ENCODE measurements around the gene CST9.

The CST9 gene, protein sequence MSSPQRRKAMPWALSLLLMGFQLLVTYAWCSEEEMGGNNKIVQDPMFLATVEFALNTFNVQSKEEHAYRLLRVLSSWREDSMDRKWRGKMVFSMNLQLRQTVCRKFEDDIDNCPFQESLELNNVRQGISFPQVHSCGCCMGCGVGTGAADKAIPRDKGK

DNA sequence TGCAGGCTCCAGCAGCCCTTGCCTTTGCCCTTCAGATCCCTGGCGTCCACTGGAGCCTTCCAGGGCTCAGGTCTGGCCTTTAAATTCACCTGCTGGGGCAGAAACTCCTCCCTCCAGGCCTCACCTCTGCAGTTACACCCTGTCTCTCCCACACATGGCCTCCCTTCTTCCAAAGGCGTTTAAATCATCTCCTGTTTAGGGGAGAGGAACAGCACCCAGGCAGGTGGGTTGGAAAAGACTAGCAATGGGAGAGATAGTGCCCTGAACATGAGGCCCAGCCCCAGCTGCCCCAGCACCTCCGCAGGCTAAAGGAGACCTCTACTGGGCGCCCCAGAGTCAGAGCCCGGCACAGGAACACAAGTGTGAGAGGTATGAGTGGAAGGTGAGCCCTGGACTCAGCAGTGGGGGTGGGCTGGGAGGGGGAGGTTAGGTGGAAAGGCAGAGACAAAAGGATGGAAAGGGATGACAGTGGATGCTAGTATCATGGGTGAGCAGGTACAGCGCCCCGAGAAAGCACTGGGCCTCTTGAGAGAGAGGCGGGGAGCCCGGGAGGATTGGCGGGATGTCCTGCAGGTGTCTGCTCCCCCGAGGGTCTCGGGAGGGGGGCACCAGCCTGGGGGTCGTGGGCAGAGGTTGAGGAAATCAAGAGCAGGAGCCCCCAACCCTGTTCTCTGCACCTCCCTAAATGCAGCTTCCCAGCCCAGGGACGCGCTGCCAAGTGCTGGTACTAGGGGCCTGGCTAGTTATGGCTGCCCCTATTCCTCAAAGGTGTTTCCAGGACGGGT is at the start of gene CST9:
Gene CST9 (minus strand): TSS at position 51 of the 785 bp plus-strand sequence. CDS start 53 bp downstream, outside the sequence.
- DNase-seq (ENCODE audit: low read depth in 2 of 2) = no peak

DNA sequence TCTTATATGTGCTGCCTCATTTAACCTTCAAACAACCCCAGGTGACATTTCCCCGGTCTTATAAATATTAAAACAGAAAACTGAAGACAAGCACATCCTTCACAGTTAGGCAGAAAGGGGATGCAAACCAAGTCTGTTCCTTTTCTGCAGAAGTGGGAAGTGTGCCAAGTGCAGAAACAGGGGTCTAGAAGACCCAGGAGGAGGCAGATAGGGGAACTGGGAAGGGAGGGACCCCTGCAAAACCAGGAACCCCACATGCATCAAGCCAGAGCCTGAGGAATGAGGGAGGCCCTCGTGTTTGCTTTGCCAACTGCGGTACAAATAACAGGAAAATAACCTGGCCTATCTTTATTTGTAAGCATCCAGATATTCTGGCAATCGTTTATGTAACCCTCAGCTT is 49.0 kb upstream of the CST9 start:
- DNase-seq (ENCODE audit: low read depth in 2 of 2) = no peak

DNA sequence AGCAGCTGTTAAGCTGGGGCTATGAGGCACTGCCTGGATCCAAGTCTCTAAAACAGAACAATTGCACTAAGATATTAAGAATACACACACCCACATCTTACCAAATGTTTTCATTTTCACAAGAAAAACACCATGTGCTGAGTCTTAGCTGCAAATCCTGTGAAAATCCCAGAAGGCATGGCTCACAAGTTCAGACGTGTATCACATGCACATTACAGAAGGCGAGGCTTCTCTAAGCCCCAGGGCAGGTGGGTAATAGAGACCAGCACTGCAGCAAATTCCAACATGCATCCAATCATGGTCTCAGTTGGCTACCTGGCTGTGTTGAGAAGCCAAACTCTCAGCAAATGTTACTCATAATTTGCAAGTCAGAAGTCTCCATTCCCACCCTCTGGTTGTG is 48.3 kb upstream of the CST9 start:
- DNase-seq (ENCODE audit: low read depth in 2 of 2) = no peak

DNA sequence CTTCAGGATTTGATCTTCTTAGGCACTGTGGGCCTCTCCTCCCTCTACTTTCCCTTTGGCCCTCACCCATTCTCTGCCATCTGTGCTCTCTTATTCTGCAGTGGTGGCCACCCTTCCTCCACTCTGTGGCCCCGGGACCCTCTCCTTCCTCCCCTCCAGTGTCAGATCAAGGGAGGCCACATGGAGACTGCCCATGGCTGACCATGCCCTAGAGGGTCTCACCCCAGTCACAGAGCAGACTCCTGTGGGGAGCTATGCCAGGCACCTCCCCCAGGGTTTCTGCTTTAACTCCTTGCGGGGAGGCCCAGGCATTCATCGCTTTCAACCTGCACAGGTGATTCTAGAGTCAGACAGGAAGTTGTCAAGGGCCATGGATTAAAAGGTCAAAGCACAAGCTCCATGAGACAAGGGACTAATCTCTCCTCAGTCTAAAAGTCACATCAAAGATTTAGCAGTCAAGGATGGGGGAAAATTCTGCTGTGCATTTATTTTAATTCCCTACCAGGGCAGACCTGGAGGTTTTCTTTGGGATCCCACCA is 47.8 kb upstream of the CST9 start:
- no peak for DNase-seq (ENCODE audit: low read depth in 2 of 2)

DNA sequence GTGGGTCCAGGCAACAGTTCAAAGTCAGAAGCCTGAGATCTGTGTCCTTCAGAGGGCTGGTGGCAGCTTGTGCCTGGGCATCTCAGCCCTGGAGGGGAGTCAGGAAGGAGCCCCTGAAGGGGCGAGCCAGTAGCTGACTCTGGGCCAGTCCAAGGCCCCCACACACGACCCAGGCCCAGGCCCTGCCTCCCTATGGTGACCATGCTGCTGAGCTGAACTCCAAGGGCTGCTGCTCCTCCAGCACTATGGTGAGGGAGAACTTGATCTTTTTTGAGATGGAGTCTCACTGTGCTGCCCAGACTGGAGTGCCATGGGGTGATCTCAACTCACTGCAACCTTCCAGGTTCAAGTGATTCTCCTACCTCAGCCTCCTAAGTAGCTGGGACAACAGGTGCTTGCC is 47.2 kb upstream of the CST9 start:
- DNase-seq (ENCODE audit: low read depth in 2 of 2) = no peak

DNA sequence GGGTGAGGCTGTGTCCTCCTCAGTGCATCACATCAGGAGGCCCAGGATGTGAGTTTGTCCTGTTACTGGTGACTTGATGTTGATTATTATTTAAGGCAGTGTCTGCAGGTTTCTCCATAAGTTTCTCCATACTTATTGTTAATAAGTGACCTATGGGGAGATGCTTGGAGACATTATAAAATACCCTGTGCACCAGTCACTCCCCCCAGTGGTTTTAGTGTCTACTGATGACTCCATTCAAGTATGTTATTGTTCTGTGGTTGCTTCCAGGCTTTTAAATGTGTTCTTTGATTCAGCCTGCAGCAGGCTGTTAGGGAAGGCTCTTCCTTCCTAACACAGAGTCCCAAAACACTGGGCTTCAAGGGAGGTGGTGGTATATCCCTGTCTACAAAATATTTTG is 46.7 kb upstream of the CST9 start:
- no peak for DNase-seq (ENCODE audit: low read depth in 2 of 2)

DNA sequence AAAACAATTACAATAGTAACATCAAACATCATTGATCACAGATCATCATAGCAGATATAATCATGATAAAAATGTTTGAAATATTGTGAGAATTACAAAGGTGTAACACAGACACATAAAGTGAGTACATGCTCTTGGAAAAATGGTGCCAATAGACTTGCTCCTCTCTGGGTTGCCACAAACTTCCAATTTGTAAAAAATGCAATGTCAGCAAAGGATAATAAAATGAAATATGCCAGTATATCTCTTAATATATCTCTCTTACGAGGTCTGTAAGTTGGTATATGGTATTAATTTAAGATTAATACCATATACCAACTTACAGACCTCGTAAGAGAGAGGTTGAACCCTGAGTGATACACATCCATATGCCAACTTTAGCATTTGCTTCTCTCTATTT is 45.4 kb upstream of the CST9 start:
- DNase-seq (ENCODE audit: low read depth in 2 of 2) = no peak

DNA sequence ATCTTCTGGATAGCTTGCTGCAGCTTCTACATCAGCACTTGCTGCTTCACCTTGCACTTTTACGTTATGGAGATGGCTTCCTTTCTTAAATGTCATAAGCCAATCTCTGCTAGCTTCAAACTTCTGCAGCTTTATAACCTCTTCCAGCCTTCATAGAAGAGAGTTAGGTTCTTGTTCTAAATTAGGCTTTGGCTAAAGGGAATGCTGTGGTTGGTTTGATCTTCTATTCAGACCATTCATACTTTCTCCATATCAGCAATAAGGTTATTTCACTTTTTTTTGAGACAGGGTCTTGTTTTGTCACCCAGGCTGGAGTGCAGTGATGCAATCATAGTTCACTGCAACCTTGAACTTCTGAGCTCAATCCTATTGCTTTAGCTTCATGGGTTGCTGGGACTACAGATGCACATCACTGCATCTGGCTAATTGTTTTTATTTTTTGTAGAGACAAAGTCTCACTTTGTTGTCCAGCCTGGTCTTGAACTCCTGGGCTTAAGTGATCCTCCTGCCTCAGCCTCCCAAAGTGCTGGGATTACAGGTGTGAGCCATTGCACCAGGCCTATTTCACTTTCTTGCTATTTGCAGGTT is 44.2 kb upstream of the CST9 start:
- DNase-seq (ENCODE audit: low read depth in 2 of 2) = no peak

DNA sequence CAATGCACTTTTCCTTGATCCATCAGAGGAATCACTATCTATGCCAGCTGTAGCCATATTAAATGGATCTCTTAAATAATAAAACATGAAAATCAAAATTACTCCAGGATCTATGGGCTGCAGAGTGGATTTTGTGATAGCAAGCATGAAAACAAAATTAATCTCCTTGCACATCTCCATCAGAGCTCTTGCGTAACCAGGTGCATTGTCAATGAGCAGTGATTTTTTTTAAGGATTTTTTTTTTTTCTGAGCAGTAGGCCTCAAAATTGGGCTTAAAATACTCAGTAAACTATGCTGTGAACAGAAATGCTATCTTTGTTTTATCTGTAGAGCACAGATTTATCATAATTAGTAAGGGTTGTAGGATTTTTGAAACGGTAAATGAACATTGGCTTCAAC is 43.5 kb upstream of the CST9 start:
- no peak for DNase-seq (ENCODE audit: low read depth in 2 of 2)

DNA sequence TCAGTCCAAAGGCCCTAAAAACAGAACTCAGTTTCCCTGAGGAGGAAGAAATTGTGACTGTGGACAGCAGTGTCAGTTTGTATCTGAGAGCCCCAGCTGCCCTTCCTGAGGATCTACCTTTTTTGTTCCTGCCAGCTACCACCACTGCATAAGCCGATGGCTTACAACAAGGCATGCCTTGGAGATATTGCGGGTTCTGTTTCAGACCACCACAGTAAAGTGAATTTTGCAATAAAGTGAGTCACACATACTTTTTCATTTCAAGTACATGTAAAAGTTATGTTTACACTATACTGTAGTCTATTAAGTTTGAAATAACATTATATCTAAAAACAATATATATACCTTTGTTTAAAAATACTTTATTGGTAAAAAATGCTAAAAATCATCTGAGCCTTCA is 41.6 kb upstream of the CST9 start:
- no peak for DNase-seq (ENCODE audit: low read depth in 2 of 2)

DNA sequence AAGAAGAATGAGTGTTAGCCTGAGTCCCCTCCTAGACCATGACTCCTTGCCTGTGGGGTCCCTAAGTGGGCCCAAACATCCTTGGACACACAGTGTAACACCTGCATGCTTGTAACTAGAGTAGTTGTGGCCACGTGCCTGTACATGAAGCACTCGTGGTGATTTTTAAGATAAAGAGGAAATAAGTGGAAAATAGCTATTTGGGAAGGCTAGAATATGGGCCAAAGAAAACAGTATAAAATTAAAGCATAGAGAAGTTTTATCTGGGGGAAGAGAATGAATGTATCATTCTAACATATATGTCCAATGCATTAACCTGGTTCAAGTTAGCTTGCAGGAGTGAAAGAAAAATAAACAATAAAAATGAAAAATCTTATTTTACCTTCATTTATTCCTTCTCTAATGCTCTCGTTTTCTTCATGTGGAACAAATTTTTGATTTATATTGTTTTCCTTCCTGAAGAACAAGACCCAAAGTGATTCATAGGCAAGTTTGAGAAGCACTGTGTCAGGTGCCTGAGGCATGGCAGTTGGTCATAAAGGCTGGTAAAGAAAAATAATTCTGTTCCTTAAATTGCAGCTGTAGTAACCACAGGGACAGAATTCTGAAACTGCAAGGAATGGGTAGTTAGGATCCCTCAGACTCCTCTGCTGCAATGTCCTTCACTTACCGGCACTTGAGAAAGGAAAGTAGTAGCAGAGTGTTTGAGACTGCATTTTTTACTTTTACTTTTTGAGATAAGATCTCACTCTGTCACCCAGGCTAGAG is 40.6 kb upstream of the CST9 start:
- no peak for DNase-seq (ENCODE audit: low read depth in 2 of 2)

DNA sequence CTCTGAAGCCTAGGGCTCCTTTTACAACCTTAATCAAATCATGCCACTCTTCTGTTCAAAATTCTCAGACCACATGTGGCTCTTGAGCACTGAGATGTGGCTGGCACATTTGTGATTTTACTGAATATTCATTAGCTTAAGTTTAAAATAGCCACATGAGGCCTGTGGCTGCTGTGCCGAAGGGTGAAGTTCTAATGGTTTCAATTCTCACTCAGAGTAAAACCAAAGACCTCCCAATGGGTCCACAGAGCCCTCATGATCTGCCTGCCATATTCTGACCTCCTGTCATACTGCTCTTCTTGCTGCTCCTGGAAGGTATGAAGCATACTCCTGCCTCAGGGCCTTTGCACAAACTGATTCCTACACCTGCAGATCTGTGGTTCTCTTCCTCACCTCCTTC is 39.9 kb upstream of the CST9 start:
- no peak for DNase-seq (ENCODE audit: low read depth in 2 of 2)

DNA sequence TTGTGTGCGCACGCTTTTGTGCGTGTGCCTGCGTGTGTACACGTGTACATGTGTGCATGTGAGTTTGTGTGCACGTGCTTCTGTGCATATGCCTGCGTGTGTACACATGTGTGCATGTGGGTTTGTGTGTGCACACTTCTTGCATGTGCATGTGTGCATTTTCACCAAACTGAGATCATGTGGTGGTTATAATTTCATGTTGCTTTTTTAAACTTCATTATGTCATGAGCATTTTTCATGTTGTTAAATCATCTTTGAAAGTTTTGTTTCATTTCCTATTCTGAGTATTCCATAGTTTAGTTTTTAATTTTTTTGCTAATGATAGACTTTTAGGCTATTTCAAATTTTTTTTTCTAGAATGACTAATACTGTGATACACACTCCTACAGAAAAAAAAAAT is 38.4 kb upstream of the CST9 start:
- DNase-seq (ENCODE audit: low read depth in 2 of 2) = no peak

DNA sequence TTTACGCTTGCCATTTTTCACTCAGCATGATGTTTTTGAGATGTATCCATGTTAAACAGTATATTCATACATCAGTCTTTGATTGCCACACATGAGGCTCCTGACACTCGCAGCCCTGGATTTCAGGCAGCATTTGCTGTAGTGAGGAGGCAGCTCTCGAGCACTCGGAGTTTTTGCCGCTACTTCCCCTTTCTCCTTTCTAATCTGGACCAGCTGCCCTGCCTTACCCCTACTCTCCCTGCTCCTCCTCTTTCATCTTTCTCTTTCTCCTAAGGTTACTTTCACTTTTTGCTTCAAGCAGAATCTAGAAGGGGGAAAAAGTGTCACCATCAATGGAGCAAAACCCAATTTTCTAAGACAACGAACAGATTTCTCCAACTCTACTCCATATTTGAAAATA is 37.9 kb upstream of the CST9 start:
- no peak for DNase-seq (ENCODE audit: low read depth in 2 of 2)

DNA sequence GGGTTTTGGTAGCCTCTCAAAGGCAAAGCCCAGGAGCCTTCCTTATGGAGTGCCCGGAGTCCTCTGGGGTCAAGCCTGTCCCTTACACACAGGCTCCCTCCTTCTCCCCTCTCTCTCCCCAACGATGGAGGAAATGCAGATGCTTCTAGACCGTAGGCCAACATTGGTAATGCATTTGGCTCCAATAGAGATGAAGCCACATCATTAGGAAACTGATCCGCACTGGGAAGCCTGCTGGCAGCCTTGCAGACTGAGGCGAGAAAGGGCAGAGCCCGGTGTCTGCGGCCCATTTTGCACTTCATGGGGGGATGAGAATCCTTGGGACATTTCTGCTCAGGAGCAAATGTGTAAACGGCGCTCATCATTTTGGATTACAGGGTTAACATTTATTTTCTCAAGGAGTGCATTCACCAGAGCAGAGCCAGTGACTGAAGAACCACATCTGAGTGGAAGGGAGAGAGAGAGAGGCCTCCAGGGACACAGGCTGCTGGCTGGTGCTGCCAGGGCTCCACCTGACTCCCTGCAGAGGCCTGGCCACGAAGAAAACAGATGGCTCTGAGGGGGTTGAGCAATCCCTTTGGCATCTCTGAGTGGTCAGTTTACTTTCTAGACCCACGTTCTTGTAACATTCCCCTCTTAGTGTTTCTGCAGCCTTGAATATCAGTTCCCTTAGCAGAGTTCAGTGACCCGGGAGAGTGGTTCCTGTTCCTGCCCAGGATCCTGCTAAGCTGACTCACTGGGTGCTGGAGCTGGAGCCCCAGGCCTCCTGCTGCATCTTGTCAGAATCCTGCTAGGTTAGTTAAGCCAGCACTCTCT is 36.4 kb upstream of the CST9 start:
- DNase-seq (ENCODE audit: low read depth in 2 of 2) = no peak

DNA sequence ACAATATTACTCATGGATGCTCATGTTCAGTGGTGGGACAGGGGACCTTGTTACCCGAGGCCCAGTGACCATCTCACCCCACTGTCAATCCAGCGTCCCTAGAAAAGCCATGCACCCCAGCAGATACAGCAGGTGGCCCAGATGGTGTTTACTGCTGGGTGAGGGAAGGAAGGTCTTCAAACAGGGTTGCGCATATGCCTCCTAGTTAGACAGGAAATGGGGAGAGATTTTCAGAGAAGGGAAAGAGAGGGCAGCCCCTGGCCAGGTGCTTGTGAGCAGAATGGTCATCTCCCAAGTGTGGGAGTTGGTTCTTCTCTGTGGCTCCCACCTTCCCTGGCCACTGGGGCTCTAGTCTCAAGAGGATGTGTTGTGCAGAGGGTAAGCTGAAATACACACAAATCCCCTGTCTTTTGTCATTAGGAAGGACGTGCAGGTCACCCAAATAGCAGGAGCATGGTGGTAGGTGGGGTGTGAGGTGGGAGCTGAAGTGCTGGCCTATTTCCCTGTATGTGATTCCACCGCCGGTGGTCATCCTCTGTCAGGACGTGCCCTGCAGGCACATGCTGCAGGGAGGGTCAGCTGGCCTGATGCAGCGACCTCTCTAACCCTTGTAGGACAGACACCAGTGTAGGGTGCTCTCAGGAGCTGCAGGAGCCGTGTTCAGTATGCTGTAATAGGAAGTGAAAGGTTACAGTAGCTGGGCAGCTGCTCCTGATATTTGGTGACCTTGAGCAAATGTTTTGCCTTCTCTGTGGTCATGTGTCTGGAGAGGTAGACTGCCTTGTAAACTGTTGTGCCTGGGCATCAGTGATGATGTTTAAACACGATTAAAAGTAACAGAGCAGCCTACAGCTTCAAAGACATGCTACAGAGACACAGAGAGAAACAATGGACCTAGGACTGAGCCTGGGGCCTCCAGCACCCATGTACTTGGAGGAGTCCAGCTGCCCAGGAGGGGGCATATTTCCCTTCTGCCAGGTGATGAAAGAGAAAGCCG is 35.3 kb upstream of the CST9 start:
- no peak for DNase-seq (ENCODE audit: low read depth in 2 of 2)

DNA sequence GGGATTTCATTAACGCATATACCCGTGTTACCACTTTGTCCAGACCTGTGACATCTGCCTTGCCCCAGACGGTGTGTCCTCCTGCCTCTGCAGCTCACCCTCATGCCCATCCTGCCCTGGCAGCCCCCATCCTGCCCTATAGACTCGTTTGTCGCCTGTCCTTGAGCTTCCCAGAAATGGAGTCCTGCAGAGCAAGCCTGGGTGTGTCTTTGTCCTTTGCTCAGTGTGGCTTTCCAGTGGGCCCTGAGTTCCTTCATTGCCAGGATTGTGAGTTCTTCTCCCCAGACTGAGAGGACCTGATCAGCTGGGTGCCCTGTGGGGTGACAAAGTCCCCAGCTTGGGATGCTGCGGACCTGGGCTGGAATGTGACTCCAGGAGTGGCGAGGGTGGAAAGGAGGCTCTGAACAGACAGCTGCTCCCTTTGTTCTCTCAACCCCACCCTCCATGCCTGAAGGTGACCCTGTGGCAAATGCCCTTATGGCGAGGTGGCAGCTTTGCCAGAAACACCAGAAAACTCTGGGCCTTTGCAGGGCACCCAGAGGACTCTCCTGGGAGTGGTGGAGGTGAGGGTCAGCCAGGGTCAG is 34.4 kb upstream of the CST9 start:
- no peak for DNase-seq (ENCODE audit: low read depth in 2 of 2)

DNA sequence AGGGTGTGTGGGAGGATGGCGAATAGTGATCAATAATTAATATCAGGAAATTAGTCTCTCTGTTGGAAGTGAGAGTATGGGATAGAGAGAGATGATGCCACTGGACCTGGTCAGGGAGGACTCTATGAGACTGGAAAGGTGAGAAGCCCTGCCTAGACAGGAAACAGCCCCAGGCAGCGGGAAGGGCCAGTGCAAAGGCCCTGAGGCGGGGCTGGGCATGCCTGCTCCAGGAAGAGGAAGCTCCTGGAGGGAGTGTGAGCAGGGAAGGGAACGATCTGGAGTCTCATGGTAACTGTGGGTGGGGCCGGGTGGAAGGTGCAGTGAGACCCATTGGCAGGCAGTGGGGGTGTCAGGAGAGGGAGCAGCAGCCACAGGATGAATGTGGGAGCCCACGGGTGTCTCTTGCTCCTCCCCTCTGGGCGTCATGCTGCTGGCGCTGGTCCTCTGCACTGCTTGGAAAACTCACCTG is 33.8 kb upstream of the CST9 start:
- DNase-seq (ENCODE audit: low read depth in 2 of 2) = no peak

DNA sequence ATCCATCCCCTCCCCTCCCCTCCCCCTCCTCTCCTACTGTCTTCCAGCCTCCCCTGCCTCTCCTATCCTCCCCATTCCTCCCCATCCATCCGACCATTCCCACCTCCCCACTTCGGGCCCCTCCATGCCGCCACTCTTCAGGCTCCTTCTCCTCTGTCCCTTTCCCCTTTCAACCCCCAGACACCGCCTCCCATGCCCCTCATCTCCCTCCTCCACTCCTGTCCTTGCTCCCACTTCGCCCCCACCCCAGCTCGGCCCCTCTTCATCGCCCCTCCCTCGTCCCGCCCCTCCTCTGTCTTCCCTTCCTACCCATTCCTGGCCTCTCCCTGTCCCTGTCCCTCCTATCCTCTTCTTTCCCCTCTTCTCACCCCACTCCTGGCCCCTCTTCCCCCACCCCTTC is 32.6 kb upstream of the CST9 start:
- DNase-seq (ENCODE audit: low read depth in 2 of 2) = no peak

Data from activated CD8-positive, alpha-beta memory T cell treated with anti-CD3 and anti-CD28 coated beads for 4 hours (primary cell).